WERI-Rb-1 (cell line): ENCODE results near the gene ZIC1.

Experiments used
- DNase-seq: peaks from one replicate; pipeline ENCODE4 v3.0.0-alpha.2; 2020
- H3K27ac ChIP-seq: fragments of 250-450 bp; sonication (Bioruptor Pico); 2 replicates; pipeline ENCODE4 v1.5.1; 2020; ENCODE audit warnings: mild to moderate bottlenecking, moderate library complexity
- H3K27me3 ChIP-seq: fragments of 250-450 bp; sonication (Bioruptor Pico); 2 replicates; pipeline ENCODE4 v1.5.1; 2021; ENCODE audit warnings: mild to moderate bottlenecking, low read depth, moderate library complexity; ENCODE audit not compliant: insufficient read depth, severe bottlenecking
- H3K36me3 ChIP-seq: fragments of 250-450 bp; sonication (Bioruptor Pico); 2 replicates; pipeline ENCODE4 v1.5.1; 2020; ENCODE audit warnings: mild to moderate bottlenecking, moderate library complexity
- H3K4me3 ChIP-seq: 2 replicates; pipeline ENCODE4 v1.5.1; 2011; ENCODE audit warnings: low read depth, mild to moderate bottlenecking, control low read depth, low read length
- H3K9me3 ChIP-seq: fragments of 250-450 bp; sonication (Bioruptor Pico); 2 replicates; pipeline ENCODE4 v1.5.1; 2021; ENCODE audit warnings: mild to moderate bottlenecking, moderate library complexity; ENCODE audit not compliant: severe bottlenecking
- TF ChIP-seq, protein P1 (sequence below): IDR thresholded peaks from 2 replicates; pipeline ENCODE4 v1.5.1; 2011; ENCODE audit warnings: low read depth, mild to moderate bottlenecking, control low read depth, inconsistent platforms, low read length

Gene ZIC1

DNA sequence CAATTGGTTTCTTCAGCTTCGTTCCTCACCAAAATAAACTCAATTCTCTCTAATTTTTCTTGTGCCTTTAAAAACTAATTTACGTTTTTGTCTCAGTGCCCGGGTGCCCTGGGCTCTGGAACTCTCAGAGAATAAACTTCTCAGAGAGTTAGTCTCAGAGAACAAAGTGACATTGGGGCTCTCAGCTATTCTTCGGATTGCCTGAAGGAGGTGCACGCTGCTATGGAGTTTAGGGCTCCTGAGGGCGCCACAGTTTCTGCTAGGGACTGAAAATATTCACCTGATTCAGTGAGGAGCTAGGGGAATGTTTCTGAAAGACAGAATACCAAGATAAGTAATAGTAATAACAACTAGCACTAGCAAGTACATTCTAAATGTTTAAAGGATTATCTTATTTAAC lies 25.5 kb upstream of the ZIC1 start:
- Histone ChIP-seq H3K36me3 (no peaks in the 10 kb centered on the region), H3K9me3 (no peaks in the 10 kb centered on the region), H3K27me3 (no peaks in the 10 kb centered on the region), H3K27ac (no peak overlapping the region), H3K4me3 (no peak overlapping the region)
- no peak for DNase-seq
- TF ChIP-seq, protein P1, sequence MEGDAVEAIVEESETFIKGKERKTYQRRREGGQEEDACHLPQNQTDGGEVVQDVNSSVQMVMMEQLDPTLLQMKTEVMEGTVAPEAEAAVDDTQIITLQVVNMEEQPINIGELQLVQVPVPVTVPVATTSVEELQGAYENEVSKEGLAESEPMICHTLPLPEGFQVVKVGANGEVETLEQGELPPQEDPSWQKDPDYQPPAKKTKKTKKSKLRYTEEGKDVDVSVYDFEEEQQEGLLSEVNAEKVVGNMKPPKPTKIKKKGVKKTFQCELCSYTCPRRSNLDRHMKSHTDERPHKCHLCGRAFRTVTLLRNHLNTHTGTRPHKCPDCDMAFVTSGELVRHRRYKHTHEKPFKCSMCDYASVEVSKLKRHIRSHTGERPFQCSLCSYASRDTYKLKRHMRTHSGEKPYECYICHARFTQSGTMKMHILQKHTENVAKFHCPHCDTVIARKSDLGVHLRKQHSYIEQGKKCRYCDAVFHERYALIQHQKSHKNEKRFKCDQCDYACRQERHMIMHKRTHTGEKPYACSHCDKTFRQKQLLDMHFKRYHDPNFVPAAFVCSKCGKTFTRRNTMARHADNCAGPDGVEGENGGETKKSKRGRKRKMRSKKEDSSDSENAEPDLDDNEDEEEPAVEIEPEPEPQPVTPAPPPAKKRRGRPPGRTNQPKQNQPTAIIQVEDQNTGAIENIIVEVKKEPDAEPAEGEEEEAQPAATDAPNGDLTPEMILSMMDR = peak; percentile 27; the same call in 1 of the 2 replicates

DNA sequence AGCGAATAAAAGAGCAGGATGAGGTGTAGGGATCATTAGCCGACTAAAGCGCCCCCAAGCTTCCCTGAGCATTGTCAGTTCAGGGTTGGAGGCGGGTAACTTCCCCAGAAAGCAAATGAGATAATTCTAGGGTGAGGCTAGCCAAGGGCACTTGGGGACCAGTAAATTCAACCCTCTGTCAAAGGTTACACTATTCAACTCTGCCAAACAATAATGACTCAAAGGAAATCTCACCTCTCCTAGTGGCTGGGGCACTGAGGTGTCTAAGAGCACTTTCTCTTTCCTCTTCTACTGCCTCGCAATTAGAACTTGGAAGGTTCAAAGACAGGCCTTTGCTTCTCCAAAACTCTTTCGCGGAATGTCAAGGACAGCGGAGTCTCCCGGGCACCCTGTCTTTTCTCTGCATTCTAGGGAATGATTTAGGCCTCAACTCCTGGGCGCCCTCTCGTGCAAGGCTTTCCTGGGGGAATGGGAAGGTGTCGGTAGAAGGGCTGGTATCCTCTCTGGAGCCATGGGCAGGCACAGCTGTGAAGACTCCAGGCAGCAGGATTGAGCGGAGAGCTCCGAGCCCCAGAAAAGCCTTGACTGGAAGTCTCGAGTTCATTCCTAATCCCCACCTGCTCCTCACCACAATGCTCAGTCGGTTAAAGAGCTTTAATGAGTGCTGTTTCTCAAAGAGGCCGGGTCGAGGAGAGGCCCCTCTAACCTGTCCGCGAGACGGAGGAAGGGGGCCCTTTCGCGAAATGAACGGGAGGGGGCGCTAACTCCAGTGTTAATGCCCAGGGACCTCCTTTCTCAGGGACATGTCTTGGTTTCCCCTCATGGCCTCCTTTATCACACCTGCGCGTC lies 24.7 kb upstream of the ZIC1 start:
- H3K27me3 ChIP-seq = no peaks in the 10 kb centered on the region
- H3K36me3 ChIP-seq = no peaks in the 10 kb centered on the region
- no peak overlapping the region for H3K27ac ChIP-seq
- no peaks in the 10 kb centered on the region for H3K9me3 ChIP-seq
- TF ChIP-seq, protein P1 = 0 out of 2 replicates have a peak, but pooled peaks have one; percentile 4
- no peak overlapping the region for H3K4me3 ChIP-seq
- DNase-seq = no peak

DNA sequence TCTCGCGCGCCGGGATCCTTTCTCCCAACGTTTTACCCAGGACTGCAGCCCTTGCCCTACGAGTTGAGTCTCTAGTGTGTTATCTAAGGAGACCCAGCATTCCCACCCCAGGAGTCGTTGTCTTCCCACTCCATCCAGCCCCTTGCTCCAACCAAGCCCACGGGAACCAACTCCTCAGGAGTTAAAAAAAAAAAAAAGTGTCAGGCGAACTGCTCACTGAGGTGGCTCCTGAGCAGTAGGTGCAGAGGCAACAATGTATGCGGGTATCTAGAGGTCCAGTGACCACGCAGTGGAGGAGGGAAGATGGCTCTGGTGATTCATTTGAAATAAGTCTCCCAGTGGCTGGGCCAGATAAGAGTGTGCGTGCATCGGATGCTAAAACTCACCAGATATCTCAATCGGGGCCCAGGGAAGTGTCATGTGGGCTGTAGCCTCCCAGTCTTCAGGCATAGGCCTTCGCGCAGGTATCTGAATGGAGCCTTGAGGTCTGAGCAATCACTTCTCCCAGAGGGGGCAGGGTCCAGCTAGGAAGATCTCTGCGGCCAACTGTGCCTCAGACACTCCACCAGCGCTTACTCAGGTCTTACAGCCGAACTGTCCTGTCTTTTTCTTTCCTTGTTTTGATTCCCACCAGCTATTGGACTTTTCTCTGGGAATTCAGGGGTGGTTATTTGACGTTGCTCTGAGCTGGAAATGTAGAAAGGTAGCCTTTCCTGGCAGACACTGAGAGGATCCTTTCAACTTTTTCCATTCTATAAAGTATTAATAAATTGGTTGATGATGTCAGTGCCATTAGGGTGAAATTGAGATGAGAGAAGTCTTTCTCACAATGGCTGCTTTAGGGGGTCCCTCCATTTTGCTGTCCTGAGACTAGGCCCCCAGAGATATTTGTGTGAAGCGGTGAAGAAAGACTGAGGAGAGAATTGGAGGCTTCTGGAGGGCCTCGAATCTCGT lies 23.8 kb upstream of the ZIC1 start:
- Histone ChIP-seq H3K9me3 (no peaks in the 10 kb centered on the region), H3K27me3 (no peaks in the 10 kb centered on the region), H3K27ac (no peak overlapping the region), H3K4me3 (no peak overlapping the region), H3K36me3 (no peaks in the 10 kb centered on the region)
- no peak for DNase-seq
- TF ChIP-seq, protein P1 = no peak

DNA sequence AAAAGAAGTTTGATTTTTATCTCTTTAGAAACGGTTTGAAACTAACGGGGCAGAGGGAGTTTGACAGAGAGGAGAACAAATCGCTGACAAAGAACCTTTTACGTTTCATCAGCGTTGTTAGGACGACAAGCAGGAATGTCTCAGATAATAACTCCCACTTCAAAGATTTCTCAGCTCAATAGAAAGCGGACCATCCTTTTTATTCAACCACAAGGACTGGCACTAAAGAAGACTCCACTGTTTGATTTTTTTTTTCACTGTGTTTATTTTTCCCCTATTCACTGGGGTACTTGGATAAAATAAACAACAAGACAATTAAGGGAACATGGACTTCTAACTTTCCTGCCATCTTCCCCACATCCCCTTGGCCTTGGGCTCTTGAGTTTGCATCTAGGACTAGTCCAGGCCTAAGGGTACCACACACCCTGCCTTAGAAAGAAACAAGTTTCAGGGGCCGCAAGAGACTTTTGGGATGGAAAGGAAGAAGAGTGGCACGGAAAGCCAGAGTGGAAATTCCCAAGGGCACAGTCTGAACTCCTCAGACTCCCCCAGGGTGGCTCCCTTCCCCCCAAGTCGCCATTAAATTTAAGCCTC lies 21.8 kb upstream of the ZIC1 start:
- DNase-seq = no peak
- H3K4me3 ChIP-seq = no peak overlapping the region
- no peaks in the 10 kb centered on the region for H3K9me3 ChIP-seq
- no peaks in the 10 kb centered on the region for H3K36me3 ChIP-seq
- H3K27me3 ChIP-seq = no peaks in the 10 kb centered on the region
- TF ChIP-seq, protein P1 = no peak
- no peak overlapping the region for H3K27ac ChIP-seq

DNA sequence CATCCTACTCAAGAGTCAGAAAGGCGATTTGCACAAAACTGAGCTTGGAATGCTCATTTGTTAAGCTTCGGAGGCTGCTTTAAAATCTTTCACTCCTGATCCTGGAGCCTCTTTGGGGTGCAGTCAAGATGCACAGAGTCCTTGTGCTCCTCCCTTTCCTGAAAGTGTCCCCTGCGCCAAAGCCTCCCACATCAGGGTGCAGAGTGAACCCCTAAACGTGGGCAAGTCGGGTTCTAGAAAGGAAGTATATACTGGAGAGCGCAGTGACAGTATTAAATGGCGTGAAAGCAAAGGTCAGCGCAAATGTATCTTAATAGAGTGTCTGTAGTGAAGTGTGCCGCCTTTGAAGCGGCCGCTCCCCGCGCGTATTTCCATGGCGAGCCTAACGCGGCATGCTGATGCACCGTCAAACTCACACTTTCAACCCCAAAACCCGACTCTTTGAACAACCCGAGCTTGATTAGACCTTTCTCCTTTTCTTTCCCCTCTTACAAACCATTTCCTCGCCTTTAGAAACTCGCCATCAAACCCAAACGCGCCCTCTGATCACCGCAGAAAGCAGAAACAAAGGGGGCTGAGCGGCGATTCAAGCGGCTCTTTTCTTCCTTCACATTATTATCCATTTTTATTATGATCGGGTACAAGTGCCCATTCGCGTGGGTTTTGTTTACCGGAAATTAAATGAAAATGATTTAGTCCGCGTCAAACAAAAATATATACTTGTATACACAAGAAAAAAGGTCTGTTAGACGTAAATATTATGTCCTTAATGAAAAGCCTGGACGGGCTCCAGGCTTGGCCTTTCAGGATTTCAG lies 21.1 kb upstream of the ZIC1 start:
- Histone ChIP-seq H3K9me3 (no peaks in the 10 kb centered on the region), H3K4me3 (no peak overlapping the region), H3K36me3 (no peaks in the 10 kb centered on the region), H3K27ac (no peak overlapping the region), H3K27me3 (no peaks in the 10 kb centered on the region)
- no peak for DNase-seq
- TF ChIP-seq, protein P1 = no peak
